ENCODE results near the gene EXOC7.

The EXOC7 gene

DNA sequence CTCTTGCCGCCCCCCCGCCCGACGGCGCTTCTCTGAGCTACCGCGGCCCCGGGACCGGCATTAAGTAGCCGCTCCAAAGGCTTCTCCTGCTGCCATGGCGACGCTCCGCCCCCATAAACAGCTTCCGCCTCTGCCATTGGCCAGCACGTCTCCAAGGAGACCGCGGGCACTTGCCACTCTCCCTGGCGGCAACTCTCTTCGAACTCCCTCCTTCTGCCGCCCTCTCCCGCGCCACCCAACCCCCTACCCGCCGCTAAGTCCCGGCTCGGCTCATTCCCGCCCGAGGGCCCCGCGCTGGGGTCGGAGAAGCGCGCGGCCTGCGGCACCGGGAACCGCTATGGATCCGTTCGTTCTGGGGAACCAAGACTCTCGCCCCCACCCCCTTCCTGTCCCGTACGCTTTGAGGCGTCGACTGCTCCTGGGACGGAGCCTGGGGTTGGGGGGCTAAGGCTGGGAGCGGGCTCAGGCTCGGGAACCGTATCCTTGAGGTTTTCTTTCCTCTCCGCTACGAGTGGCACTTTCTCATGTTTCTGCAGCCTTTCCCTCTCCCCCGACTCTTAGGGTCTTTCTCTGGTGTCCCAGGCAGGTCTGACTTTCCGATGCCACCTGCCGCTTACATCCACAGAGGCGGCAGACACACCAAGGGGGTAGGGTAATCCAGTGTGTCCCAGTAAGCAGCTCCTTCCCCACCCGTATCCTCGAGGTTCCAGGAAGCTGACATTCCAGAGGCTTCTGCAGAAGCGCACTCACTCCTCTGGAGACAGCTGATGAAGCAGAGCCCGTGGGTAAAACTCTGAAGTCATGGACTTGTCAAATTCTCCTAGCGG, 37.8 kb upstream of the EXOC7 start, which contains the start of gene FOXJ1:
Gene FOXJ1, minus strand, starts transcription at position 34 of the 827 bp plus-strand sequence. CDS start 850 bp downstream, outside the sequence.
- peak; percentile 90 for DNase-seq (ENCODE audit: low read depth)
- TF ChIP-seq, protein P1, sequence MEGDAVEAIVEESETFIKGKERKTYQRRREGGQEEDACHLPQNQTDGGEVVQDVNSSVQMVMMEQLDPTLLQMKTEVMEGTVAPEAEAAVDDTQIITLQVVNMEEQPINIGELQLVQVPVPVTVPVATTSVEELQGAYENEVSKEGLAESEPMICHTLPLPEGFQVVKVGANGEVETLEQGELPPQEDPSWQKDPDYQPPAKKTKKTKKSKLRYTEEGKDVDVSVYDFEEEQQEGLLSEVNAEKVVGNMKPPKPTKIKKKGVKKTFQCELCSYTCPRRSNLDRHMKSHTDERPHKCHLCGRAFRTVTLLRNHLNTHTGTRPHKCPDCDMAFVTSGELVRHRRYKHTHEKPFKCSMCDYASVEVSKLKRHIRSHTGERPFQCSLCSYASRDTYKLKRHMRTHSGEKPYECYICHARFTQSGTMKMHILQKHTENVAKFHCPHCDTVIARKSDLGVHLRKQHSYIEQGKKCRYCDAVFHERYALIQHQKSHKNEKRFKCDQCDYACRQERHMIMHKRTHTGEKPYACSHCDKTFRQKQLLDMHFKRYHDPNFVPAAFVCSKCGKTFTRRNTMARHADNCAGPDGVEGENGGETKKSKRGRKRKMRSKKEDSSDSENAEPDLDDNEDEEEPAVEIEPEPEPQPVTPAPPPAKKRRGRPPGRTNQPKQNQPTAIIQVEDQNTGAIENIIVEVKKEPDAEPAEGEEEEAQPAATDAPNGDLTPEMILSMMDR (IDR thresholded peaks at IDR 0.05; ENCODE audit: insufficient read depth, low read depth, low read length, missing control alignments): no peak
- peak within 1 kb of the TSS; percentile 35 for H3K4me3 ChIP-seq (ENCODE audit: low read depth, low read length)

DNA sequence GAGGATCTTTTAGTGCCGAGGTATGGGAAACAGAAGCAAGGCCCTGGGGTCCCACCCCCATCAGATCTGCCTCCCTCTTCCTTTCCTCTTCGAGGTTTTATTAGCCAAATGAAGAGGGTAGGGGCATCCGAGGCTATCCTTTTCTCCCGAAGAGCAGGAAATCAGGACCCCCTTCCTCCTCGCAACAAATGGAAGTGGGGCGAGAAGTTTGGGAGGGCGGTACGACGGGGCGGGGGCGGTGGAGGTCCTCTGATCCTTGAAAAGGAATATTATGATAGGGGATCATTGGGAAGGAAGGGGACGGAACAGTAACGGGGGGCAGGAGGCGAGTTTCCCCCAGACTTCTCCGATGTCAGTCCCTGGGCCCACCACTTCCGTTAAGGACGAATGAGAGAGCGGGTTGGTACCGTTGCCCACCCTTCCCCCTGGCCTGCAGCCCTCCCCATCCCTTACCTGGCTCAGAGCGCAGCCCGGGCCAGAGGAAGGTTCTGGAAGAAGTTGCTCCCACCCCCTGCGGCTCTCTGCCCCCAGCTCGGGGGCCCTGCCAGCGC, 37.1 kb upstream of the EXOC7 start:
- TF ChIP-seq, protein P1 (IDR thresholded peaks at IDR 0.05; ENCODE audit: insufficient read depth, low read depth, low read length, missing control alignments): no peak
- no peak for DNase-seq (ENCODE audit: low read depth)
- no peak overlapping the region; the same call in 1 of the 2 replicates for H3K4me3 ChIP-seq (ENCODE audit: low read depth, low read length)

DNA sequence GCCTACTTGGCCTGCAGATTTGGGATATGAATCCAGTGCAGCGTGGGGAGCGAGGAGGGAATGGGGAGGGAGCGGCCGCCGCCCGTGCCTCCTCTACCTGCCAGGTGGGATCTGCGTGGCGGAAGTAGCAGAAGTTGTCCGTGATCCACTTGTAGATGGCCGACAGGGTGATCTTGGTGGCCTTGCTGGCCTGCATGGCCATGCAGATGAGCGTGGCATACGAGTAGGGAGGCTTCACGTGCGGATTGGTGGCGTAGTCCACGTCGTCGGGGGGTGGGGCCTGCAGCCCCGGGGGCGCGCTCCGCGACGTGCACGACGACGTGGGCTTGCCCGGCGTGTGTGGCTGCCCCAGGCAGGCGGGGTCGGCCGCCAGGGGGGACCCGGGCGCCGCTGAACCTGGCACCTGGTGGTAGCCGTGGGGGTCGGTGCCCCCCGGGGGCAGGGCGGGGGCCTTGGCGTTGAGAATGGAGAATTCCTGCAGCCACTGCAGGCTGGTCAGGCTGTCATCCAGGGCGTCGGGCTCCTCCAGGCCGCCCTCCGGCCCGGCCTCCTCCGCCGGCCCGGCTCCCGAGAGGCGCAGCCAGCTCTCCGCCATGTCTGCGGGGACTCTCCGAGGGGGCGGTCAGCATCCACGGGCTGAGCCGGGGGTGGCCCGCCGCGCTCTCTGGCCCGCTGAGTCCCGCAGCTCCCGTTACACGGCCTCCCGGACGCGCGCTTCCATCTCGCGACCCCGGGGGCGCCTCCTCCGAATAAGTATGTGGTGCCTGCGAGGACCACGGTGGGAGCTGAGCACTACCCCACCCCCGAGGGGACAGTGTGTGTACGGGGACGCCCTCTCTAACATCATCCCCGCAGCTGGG, 36.4 kb upstream of the EXOC7 start:
- no peak overlapping the region; the same call in 1 of the 2 replicates for H3K4me3 ChIP-seq (ENCODE audit: low read depth, low read length)
- peak; percentile 29 for DNase-seq (ENCODE audit: low read depth)
- TF ChIP-seq, protein P1 (IDR thresholded peaks at IDR 0.05; ENCODE audit: insufficient read depth, low read depth, low read length, missing control alignments): peak; percentile 23

DNA sequence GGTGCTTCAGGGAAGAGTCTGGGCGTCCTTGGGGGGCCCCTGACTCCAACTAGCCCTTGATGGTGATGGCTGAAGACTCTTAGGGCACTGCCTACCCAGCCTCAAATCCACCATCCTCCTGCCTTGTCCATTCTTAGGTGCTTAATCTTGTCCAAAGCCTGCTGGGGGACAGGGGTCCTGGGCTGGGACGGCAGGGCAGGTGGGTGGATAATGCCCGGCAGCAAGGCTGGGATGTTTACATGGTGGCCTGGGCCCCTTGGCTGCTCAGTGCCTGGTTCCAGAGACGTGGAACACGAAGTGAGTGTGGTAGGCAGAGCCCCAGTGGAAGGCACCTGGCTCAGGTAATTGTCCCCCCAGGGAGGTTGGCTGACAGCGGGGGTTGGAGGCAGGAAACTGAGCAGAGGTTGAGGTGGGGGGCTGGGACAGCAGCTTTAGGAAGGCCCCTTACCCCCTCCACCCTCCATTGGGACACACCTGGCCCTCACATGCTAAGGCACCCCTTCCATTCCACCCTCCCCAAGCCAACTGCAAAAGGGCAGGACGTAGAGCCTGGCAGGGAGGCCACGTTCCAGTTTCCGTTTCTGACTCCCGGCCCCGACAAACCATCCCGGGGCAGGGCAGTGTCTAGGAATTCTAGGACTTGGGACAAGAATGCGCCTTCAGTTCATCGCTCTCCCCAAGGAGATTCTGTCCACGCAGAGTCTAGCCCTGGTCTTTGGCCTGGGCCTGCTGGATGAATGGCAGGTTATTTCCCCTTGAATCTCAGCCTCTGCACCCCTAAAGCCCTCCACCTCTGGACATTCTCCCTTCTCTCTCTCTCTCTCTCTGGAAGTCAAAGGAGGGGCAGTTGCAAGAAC, 35.5 kb upstream of the EXOC7 start:
- H3K4me3 ChIP-seq (ENCODE audit: low read depth, low read length): no peak overlapping the region
- no peak for DNase-seq (ENCODE audit: low read depth)
- TF ChIP-seq, protein P1 (IDR thresholded peaks at IDR 0.05; ENCODE audit: insufficient read depth, low read depth, low read length, missing control alignments): no peak

DNA sequence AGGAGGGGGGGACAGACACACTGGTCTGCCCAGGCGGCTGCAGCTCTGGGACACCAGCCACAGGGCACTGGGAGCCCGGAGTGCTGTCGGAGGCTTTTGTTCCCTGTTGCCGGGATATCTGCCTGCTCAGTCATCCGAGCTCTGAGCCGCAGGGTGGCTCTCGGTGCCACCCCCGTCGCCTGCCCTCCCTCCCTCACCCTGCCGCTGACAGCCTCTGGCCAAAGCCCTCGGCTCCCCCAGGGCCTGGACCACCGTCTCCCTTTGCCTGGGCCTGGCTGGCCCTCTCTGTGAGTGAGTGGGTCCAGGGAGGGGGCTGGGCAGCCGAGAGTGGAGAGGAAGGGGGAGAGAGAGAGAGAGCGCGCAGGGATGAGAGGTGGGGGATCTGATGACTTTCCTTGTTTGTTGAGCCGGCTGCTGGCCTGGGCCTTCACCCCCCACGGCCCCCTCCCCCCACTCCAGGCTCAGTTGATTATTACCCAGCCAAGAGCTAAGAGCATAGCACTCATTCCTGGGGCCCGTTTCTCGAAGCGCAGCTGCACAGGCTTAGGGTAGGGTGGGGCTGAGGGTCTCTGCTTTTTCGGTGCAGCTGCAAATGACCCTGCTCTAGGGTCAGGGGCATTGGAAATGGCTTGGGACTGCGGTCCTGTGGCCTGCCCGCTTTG, 34.8 kb upstream of the EXOC7 start:
- no peak overlapping the region for H3K4me3 ChIP-seq (ENCODE audit: low read depth, low read length)
- TF ChIP-seq, protein P1 (IDR thresholded peaks at IDR 0.05; ENCODE audit: insufficient read depth, low read depth, low read length, missing control alignments): no peak
- no peak for DNase-seq (ENCODE audit: low read depth)

Measured in GM12865 (cell line).